ENCODE measurements around the gene ARRDC1. TPM values are rescaled to one million over a fixed set of nuclear protein-coding genes. Genes with fewer than 3 reads are reported as not detected.

The ARRDC1 gene
- total and polyA plus RNA-seq, 9 donors, result 5.2 to 46.2 (median 13.8) TPM

GRCh38 chr9:137658781-137659180 is 53.3 kb downstream of the ARRDC1 start:
- Histone ChIP-seq H3K4me1 (ENCODE audit: insufficient read depth) (peaks cover 4% of the 10 kb centered on the region), H3K36me3 (no peaks in the 10 kb centered on the region), H3K9me3 (no peaks in the 10 kb centered on the region), H3K27ac (no peak overlapping the region), H3K4me3 (no peak overlapping the region), H3K27me3 (no peaks in the 10 kb centered on the region)
- DNase-seq, result no peak
- WGBS, 3 donors, result 91 to 95% (median 93%) methylated on average over 2 of the region's 2 CpGs
- intact Hi-C loops (cut with DNase I), result no loop called here
- TF ChIP-seq EP300 (IDR thresholded peaks at IDR 0.05) (no peak), CTCF (IDR thresholded peaks at IDR 0.05) (no peak), POLR2A (IDR thresholded peaks at IDR 0.05) (no peak)

- DNase-seq, result peak in 3 of 5 donors; percentile 25 to 37 (median 30)
- peaks cover 10% of the 10 kb centered on the region for H3K4me1 ChIP-seq (ENCODE audit: insufficient read depth)
- TF ChIP-seq POLR2A (IDR thresholded peaks at IDR 0.05), result no peak
- TF ChIP-seq CTCF (IDR thresholded peaks at IDR 0.05), result no peak
- TF ChIP-seq EP300 (IDR thresholded peaks at IDR 0.05), result no peak
- H3K9me3 ChIP-seq, result no peaks in the 10 kb centered on the region
- peak overlapping the region in 1 of 2 donors; percentile 24 for H3K27ac ChIP-seq
- no peak overlapping the region for H3K4me3 ChIP-seq
- WGBS, 3 donors, result 6 to 16% (median 13%) methylated on average over 4 of the region's 4 CpGs
- no peaks in the 10 kb centered on the region for H3K27me3 ChIP-seq
- H3K36me3 ChIP-seq, result no peaks in the 10 kb centered on the region
- intact Hi-C loops (cut with DNase I), result no loop called here
These were observed 54.7 kb downstream of the ARRDC1 start for GRCh38 chr9:137660144-137660543.

GRCh38 chr9:137663584-137663983 is 58.1 kb downstream of the ARRDC1 start:
- Histone ChIP-seq H3K27ac (no peak overlapping the region), H3K4me1 (ENCODE audit: insufficient read depth) (peaks cover 24% of the 10 kb centered on the region), H3K4me3 (no peak overlapping the region), H3K27me3 (no peaks in the 10 kb centered on the region), H3K36me3 (no peaks in the 10 kb centered on the region), H3K9me3 (no peaks in the 10 kb centered on the region)
- intact Hi-C loops (cut with DNase I), result no loop called here
- 84 to 88% (median 86%) methylated on average over 4 of the region's 4 CpGs for WGBS, 3 donors
- DNase-seq, result no peak
- TF ChIP-seq CTCF (IDR thresholded peaks at IDR 0.05), result no peak
- TF ChIP-seq POLR2A (IDR thresholded peaks at IDR 0.05), result no peak
- TF ChIP-seq EP300 (IDR thresholded peaks at IDR 0.05), result no peak

DNA sequence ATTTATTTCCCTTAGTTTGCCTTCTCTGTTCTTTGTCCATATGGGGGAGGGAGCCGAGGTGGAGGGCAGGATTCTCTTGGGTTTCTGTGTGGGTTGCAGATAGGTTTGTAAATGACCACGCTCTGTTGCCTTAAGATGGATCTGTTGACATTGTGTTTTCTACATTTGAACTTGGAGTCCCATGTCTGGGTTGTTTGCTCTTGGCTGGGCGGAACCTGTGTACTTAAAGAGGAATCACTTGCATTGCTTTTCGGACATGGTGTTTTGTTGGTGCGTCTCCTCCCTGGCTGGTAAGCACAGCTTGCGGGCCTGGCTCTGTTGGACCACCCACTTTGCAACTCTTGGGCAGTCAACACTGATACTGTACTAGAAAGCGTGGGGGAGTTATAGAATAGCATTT is 59.2 kb downstream of the ARRDC1 start:
- intact Hi-C loops (cut with DNase I), result no loop called here
- 16 to 32% (median 26%) methylated on average over 7 of the region's 7 CpGs for WGBS, 3 donors

More for the DNA sequence above, 59.2 kb downstream of the ARRDC1 start:
- H3K27me3 ChIP-seq, result no peaks in the 10 kb centered on the region
- peaks cover 29% of the 10 kb centered on the region for H3K4me1 ChIP-seq (ENCODE audit: insufficient read depth)
- no peak overlapping the region for H3K27ac ChIP-seq
- no peak for DNase-seq
- H3K9me3 ChIP-seq, result no peaks in the 10 kb centered on the region
- TF ChIP-seq EP300 (IDR thresholded peaks at IDR 0.05), result no peak
- TF ChIP-seq POLR2A (IDR thresholded peaks at IDR 0.05), result no peak
- TF ChIP-seq CTCF (IDR thresholded peaks at IDR 0.05), result no peak
- H3K36me3 ChIP-seq, result no peaks in the 10 kb centered on the region
- no peak overlapping the region for H3K4me3 ChIP-seq

Small RNAs within 50 kb of the gene (small RNA-seq; reads per million reads assigned to genes)
- gene RF00017, result not detected

Other genes with a start within 250 kb of the ARRDC1 start
- gene EXD3, start 182.5 kb upstream of the ARRDC1 start, total RNA-seq, result 10 to 100 TPM; 19.5 to 30.6 (median 26.2) TPM
- 10 to 100 TPM in 1 of 2 donors, 1 to 10 TPM in 1; 1.0 to 19.4 TPM for gene EXD3, start 182.5 kb upstream of the ARRDC1 start, polyA plus RNA-seq
- gene NOXA1, start 182.3 kb upstream of the ARRDC1 start, total RNA-seq, result 10 to 100 TPM in 5 of 7 donors, 1 to 10 TPM in 2; 8.5 to 18.5 (median 13.8) TPM
- 1 to 10 TPM in 1 of 2 donors, not detected in 1; 7.1 TPM for gene NOXA1, start 182.3 kb upstream of the ARRDC1 start, polyA plus RNA-seq
- gene ENTPD8, start 164.3 kb upstream of the ARRDC1 start, total RNA-seq, result under 1 TPM in 5 of 7 donors, not detected in 2; 0.10 to 0.57 (median 0.24) TPM
- under 1 TPM in 1 of 2 donors, not detected in 1; 0.11 TPM for gene ENTPD8, start 164.3 kb upstream of the ARRDC1 start, polyA plus RNA-seq
- 10 to 100 TPM; 22.9 to 50.3 (median 35.4) TPM for gene NSMF, start 146.4 kb upstream of the ARRDC1 start, total RNA-seq
- 10 to 100 TPM; 24.0 to 29.5 TPM for gene NSMF, start 146.4 kb upstream of the ARRDC1 start, polyA plus RNA-seq
- gene PNPLA7, start 55.3 kb upstream of the ARRDC1 start, total RNA-seq, result 10 to 100 TPM in 5 of 7 donors, 1 to 10 TPM in 2; 4.5 to 29.3 (median 13.0) TPM
- gene PNPLA7, start 55.3 kb upstream of the ARRDC1 start, polyA plus RNA-seq, result 10 to 100 TPM in 1 of 2 donors, 1 to 10 TPM in 1; 2.2 to 19.9 TPM
- 10 to 100 TPM; 35.9 to 61.9 (median 48.3) TPM for gene MRPL41, start 53.8 kb upstream of the ARRDC1 start, total RNA-seq
- 10 to 100 TPM in 1 of 2 donors, 1 to 10 TPM in 1; 1.0 to 54.8 TPM for gene MRPL41, start 53.8 kb upstream of the ARRDC1 start, polyA plus RNA-seq
- 10 to 100 TPM; 29.7 to 37.7 (median 33.0) TPM for gene DPH7, start 26.8 kb upstream of the ARRDC1 start, total RNA-seq
- gene DPH7, start 26.8 kb upstream of the ARRDC1 start, polyA plus RNA-seq, result 10 to 100 TPM; 15.4 to 38.2 TPM
- gene ZMYND19, start 15.2 kb upstream of the ARRDC1 start, total RNA-seq, result 10 to 100 TPM; 10.3 to 22.9 (median 16.5) TPM
- 10 to 100 TPM in 1 of 2 donors, 1 to 10 TPM in 1; 5.1 to 13.6 TPM for gene ZMYND19, start 15.2 kb upstream of the ARRDC1 start, polyA plus RNA-seq
- 10 to 100 TPM; 44.9 to 98.5 (median 78.6) TPM for gene EHMT1, start 13.3 kb downstream of the ARRDC1 start, total RNA-seq
- gene EHMT1, start 13.3 kb downstream of the ARRDC1 start, polyA plus RNA-seq, result 10 to 100 TPM; 40.8 to 44.7 TPM

Data from ovary (tissue), 9 donors.